Left lung (tissue), 10 donors: ENCODE measurements around the gene TEX13C. TPM values are rescaled to one million over a fixed set of nuclear protein-coding genes. Genes with fewer than 3 reads are reported as not detected.

Experiments
- ATAC-seq: fragments of 200-7000 bp; cut with Tn5 transposase; one replicate; pipeline ENCODE4 v1.9.1; 2020; ENCODE audit warnings: moderate library complexity
- DNase-seq, 4 donors: peaks; one replicate each; pipeline ENCODE4 v3.0.0-alpha.2; 2013 to 2020
- H3K27ac ChIP-seq, 2 donors: fragments of 200-600 bp; sonication (generic) in 1 of 2; one replicate each; pipeline versions ENCODE4 v1.5.0 to v1.8.0; 2020 to 2021
- H3K27me3 ChIP-seq, 2 donors: fragments of 200-600 bp; sonication (generic) in 1 of 2; one replicate each; pipeline versions ENCODE4 v1.5.0 to v1.8.0; 2020 to 2021
- H3K36me3 ChIP-seq, 2 donors: fragments of 200-600 bp; sonication (generic) in 1 of 2; one replicate each; pipeline versions ENCODE4 v1.5.0 to v1.8.0; 2020 to 2021
- H3K4me1 ChIP-seq, 2 donors: fragments of 200-600 bp; one replicate each; pipeline ENCODE4 v1.8.0; 2021
- H3K4me3 ChIP-seq, 2 donors: fragments of 200-600 bp; sonication (generic) in 1 of 2; one replicate each; pipeline versions ENCODE4 v1.5.0 to v1.8.0; 2020 to 2021; ENCODE audit warnings: mild to moderate bottlenecking in 1 of 2
- H3K9me3 ChIP-seq, 2 donors: fragments of 200-600 bp; sonication (generic) in 1 of 2; one replicate each; pipeline versions ENCODE4 v1.5.0 to v1.8.0; 2020 to 2021
- CTCF ChIP-seq, 2 donors: fragments of 200-600 bp; sonication (generic) in 1 of 2; IDR thresholded peaks; one replicate each; pipeline versions ENCODE4 v1.5.0 to v1.8.0; 2021; ENCODE audit warnings: antibody characterized with exemption in 2 of 2
- intact Hi-C, 2 donors: fragments of 100-400 bp; cut with DNase I; formaldehyde crosslinking; loops; one replicate each; pipeline versions ENCODE4 v1.11.2 to v1.14.2; 2022
- polyA plus RNA-seq, 6 donors: library from polyadenylated mRNA; unstranded; fragments of 120-200 nt; gene quantifications; one replicate each; pipeline ENCODE4 v1.2.1, GENCODE V29; 2013; ENCODE audit not compliant: insufficient read length in 6 of 6
- total RNA-seq, 2 donors: library from RNA; stranded (reverse); fragmentation: NEBNext Ultra II Directional; extraction: Animal tissue kit (Norgen Biotek cat#: 25700); gene quantifications; one replicate each; pipeline ENCODE4 v1.2.1, GENCODE V29; 2021
- donor health status: DM: no; HTN: yes; CAD: no.
- donor health status: DM: no; HTN: no; CAD: no.

TEX13C gene
- total and polyA plus RNA-seq, 8 donors = not detected

DNA sequence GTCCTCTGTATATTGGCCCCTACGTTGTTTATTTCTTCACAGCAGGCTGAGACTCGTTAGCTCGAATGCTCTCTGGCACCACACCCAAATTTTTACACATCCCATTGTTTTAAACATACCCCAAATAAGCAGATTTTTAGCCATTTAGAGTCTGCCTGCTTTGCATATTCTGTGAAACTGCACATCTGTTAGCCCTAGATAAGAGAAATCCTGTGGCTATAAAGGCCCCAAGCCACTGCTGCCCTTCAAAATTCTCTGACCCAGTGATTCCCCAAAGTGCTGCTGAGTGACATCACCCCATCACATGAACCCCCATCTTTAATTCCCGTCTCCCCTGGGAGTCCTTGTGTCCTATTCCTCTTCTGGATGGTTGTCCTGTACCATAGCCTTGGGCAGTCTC is 20.8 kb downstream of the TEX13C start:
- Histone ChIP-seq H3K4me3 (no peak overlapping the region), H3K9me3 (no peaks in the 10 kb centered on the region), H3K36me3 (no peaks in the 10 kb centered on the region), H3K27me3 (no peaks in the 10 kb centered on the region), H3K27ac (no peak overlapping the region), H3K4me1 (no peaks in the 10 kb centered on the region)
- TF ChIP-seq CTCF (IDR thresholded peaks at IDR 0.05) = no peak
- intact Hi-C loops = no loop called here
- ATAC-seq = no peak
- DNase-seq = no peak

DNA sequence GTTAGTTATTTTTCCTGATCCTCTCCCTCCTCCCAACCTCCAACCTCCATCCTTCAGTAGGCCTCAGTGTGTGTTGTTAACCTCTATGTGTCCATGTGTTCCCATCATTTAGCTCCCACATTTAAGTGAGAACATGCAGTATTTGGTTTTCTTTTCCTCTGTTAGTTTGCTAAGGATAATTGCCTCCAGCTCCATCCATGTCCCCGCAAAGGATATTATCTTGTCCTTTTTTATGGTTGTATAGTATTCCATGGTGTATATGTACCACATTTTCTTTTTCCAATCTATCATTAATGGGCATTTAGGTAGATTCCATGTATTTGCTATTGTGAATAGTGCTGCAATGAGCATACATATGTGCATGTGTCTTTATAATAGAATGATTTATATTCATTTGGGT is 54.5 kb downstream of the TEX13C start:
- Histone ChIP-seq H3K36me3 (no peaks in the 10 kb centered on the region), H3K27me3 (no peaks in the 10 kb centered on the region), H3K4me1 (no peaks in the 10 kb centered on the region), H3K9me3 (no peaks in the 10 kb centered on the region), H3K4me3 (no peak overlapping the region), H3K27ac (no peak overlapping the region)
- intact Hi-C loops = no loop called here
- no peak for TF ChIP-seq CTCF (IDR thresholded peaks at IDR 0.05)
- no peak for ATAC-seq
- no peak for DNase-seq
